Dendritic cell treated with granulocyte-macrophage colony-stimulating factor and Interleukin-4, amounts not matched to agents 40 ng/mL and 50 ng/mL, for 4 days (primary cell): ENCODE data around the gene SCGB2A2.

Experiments
- H3K27ac Mint-ChIP-seq: one replicate; pipeline ENCODE4 v1.8.0; 2022; ENCODE audit warnings: mild to moderate bottlenecking, mixed read lengths
- H3K27me3 Mint-ChIP-seq: one replicate; pipeline ENCODE4 v1.8.0; 2022; ENCODE audit warnings: mild to moderate bottlenecking, mixed read lengths
- H3K36me3 Mint-ChIP-seq: one replicate; pipeline ENCODE4 v1.8.0; 2022; ENCODE audit warnings: low read depth, mixed read lengths
- H3K4me1 Mint-ChIP-seq: one replicate; pipeline ENCODE4 v1.8.0; 2022; ENCODE audit warnings: low read depth, mixed read lengths
- H3K4me3 Mint-ChIP-seq: one replicate; pipeline ENCODE4 v1.8.0; 2022; ENCODE audit warnings: mild to moderate bottlenecking, moderate library complexity, mixed read lengths
- H3K9me3 Mint-ChIP-seq: one replicate; pipeline ENCODE4 v1.8.0; 2022; ENCODE audit warnings: mixed read lengths
- intact Hi-C: fragments of 100-400 bp; cut with micrococcal nuclease; formaldehyde crosslinking; loops from one replicate; pipeline ENCODE4 v1.15.0; 2022

The SCGB2A2 gene

GRCh38 chr11:62264004-62264403 is 6.0 kb upstream of the SCGB2A2 start:
- no peaks in the 10 kb centered on the region for H3K4me1 Mint-ChIP-seq
- intact Hi-C loops, result no loop called here
- H3K27ac Mint-ChIP-seq, result no peak overlapping the region
- H3K4me3 Mint-ChIP-seq, result no peak overlapping the region
- H3K9me3 Mint-ChIP-seq, result no peaks in the 10 kb centered on the region
- no peaks in the 10 kb centered on the region for H3K36me3 Mint-ChIP-seq
- H3K27me3 Mint-ChIP-seq, result peaks cover 19% of the 10 kb centered on the region

DNA sequence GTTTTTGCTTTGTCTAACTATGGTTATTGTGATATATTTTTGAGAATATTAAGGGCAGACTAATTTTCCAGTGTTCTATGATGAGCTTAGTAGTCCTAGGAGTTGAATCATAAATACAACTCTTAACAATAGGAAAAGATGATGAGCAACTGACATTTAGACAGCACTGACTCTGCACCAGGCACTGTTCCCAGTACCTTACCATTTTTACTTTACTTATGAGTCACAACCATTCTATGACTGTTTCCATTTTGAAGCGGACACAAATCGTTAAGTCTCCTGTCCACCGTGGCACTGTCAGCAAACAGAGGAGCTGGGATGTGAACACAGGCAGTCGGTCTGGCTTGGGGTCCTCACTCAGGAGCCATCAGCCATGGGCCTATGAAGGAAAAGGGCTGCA is 3.4 kb upstream of the SCGB2A2 start:
- intact Hi-C loops, result no loop called here
- no peaks in the 10 kb centered on the region for H3K4me1 Mint-ChIP-seq
- H3K9me3 Mint-ChIP-seq, result no peaks in the 10 kb centered on the region
- no peak overlapping the region for H3K27ac Mint-ChIP-seq
- H3K27me3 Mint-ChIP-seq, result peaks cover 20% of the 10 kb centered on the region
- no peaks in the 10 kb centered on the region for H3K36me3 Mint-ChIP-seq
- H3K4me3 Mint-ChIP-seq, result no peak overlapping the region

DNA sequence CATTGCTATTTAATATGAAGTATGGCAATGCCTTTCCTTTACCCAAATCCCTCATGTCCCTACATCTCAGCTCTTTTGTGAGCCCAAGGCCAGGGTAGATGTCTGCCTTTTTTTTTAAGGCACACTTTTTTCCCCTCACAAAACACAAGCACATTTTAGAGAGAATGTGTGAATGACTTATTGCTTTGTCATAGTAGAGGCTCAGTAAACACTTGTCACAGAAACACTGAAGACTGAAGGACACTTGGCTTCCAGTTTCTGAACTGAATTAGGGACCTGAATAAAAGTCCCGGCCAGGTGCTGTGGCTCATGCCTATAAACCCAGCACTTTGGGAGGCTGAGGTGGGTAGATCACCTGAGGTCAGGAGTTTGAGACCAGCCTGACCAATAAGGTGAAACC is 2.9 kb upstream of the SCGB2A2 start:
- Mint-ChIP-seq H3K27ac (no peak overlapping the region), H3K4me3 (no peak overlapping the region), H3K27me3 (peaks cover 21% of the 10 kb centered on the region), H3K36me3 (no peaks in the 10 kb centered on the region), H3K9me3 (no peaks in the 10 kb centered on the region), H3K4me1 (no peaks in the 10 kb centered on the region)
- intact Hi-C loops, result no loop called here

DNA sequence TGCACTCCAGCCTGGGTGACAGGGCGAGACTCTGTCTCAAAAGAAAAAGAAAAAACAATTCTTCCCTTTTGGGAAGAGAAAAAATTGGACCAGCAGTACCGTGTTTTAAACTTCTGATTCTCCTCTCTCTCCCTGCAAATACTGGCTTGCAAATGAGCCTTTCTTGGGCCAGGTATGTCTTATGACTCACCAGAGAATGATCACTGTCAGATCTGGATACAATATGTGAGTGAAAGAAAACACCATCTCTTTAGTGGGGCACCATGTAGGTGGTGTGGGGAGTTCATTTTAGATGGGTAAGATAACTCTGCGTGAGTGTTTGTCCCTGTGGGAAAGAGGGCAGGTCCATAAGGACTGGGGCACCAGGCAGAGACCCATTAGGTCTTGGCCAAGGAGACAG is 2.4 kb upstream of the SCGB2A2 start:
- no peaks in the 10 kb centered on the region for H3K36me3 Mint-ChIP-seq
- intact Hi-C loops, result no loop called here
- H3K4me1 Mint-ChIP-seq, result no peaks in the 10 kb centered on the region
- H3K9me3 Mint-ChIP-seq, result no peaks in the 10 kb centered on the region
- no peak overlapping the region for H3K4me3 Mint-ChIP-seq
- peaks cover 22% of the 10 kb centered on the region for H3K27me3 Mint-ChIP-seq
- H3K27ac Mint-ChIP-seq, result no peak overlapping the region

DNA sequence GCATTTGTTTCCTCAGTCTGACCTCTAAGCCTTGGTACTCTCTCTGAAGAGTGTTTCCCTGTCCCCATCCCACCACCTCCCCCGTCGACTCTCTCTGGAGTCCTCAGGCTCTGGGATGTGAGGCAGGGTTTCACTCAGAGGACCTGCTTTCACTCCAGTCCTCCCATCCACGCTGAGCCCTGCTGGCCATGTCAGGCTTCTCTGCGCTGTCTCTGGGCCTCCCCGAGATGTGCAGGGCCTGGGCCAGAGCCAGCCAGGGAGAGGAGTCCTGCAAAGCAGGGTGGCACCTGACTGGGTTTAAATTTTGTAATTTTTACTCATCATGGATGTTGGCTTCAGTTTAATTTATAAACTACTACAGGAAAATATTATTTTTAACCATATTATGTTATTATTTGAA is 3.3 kb downstream of the SCGB2A2 start:
- intact Hi-C loops, result no loop called here
- no peaks in the 10 kb centered on the region for H3K9me3 Mint-ChIP-seq
- H3K4me1 Mint-ChIP-seq, result no peaks in the 10 kb centered on the region
- H3K27me3 Mint-ChIP-seq, result peaks cover 8% of the 10 kb centered on the region
- H3K27ac Mint-ChIP-seq, result no peak overlapping the region
- no peaks in the 10 kb centered on the region for H3K36me3 Mint-ChIP-seq
- H3K4me3 Mint-ChIP-seq, result no peak overlapping the region

DNA sequence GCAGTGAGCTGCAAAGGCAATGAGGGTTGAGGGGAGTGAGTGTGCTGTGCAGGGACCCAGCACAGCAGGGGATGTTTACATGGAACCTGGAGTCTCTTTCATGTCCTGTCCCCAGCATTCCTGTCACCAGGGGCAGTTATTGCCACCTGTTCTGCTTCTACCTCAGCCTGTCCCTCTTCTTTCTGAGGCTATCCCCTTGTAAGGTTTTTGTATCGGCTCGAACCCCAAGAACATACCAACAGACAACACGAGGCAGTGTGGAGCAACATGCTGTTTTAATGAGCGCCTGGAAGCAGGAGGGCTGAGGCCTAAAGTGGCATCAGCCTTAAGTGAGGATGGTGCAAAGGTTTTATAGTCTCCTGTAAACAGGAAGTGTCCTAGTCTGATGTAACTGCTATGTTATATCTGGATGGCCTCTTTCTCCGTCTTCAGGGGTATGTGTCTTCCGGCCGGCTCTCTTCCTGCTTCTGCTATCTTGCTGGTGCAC is 3.9 kb downstream of the SCGB2A2 start:
- Mint-ChIP-seq H3K4me3 (no peak overlapping the region), H3K27me3 (peaks cover 8% of the 10 kb centered on the region), H3K9me3 (no peaks in the 10 kb centered on the region), H3K27ac (no peak overlapping the region), H3K4me1 (no peaks in the 10 kb centered on the region), H3K36me3 (no peaks in the 10 kb centered on the region)
- intact Hi-C loops, result no loop called here

DNA sequence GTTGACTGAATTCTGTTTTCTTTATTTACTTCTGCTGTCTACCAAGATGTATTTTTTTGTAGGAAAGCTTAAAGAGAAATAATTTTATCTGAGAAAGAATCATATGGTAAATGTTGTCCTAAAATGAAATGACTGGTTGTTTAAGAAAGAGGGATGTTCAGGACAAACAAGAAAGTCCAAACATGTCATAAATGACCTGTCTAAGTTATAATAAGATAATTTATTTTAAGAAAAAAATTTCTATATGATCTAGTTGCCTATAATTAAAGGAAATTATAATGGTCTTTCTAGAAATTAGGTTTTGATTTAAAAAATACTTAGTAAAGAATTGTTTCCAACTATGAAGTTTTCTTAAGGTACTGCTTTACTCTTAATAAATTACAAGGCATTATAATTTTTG is 10.5 kb downstream of the SCGB2A2 start:
- no peak overlapping the region for H3K4me3 Mint-ChIP-seq
- H3K4me1 Mint-ChIP-seq, result no peaks in the 10 kb centered on the region
- H3K27ac Mint-ChIP-seq, result no peak overlapping the region
- peaks cover 2% of the 10 kb centered on the region for H3K27me3 Mint-ChIP-seq
- H3K36me3 Mint-ChIP-seq, result no peaks in the 10 kb centered on the region
- intact Hi-C loops, result no loop called here
- H3K9me3 Mint-ChIP-seq, result no peaks in the 10 kb centered on the region

DNA sequence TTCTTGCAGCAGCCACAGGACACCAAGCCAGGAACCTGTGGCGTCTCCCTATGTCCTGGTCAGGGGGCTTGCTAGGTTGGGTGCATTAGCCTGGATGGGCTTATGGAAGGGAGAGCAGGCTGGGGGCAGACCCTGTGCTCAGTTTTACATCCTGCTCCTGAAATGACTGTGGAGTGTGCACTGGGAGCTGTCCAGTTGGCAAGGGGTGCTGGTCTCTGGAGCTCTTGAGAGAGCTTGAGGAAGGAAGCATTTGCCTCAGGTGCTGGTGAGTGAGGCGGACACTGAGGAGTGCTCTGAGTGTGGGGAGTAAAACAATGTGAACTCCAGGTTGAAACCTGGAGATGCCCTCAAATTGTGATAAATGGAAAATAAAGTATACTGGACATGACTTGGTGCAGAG is 25.5 kb downstream of the SCGB2A2 start:
- Mint-ChIP-seq H3K27ac (no peak overlapping the region), H3K9me3 (no peaks in the 10 kb centered on the region), H3K36me3 (no peaks in the 10 kb centered on the region), H3K27me3 (peaks cover 14% of the 10 kb centered on the region), H3K4me3 (no peak overlapping the region), H3K4me1 (no peaks in the 10 kb centered on the region)
- intact Hi-C loops, result no loop called here

DNA sequence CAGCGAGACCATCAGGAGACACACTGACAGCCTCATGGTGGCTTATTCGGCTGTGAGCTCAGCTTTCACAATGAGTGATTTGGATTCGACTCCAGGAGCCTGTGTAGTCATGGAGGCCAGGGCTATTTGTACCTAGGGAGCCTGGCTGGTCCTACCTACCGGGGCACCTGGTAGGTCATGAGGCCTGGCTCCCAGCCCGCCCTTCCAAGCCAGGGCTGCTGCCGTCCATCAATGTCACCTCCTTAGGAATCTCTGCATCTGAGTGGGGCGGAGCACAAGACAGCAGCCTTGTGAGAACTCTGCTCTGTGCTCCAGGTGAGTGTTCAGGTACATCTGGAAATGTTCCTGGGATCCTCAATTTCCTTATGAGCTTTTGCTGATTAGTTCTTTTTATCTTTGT is 29.0 kb downstream of the SCGB2A2 start, which contains the start of gene SCGB1D4:
SCGB1D4 (minus strand) TSS at position 101 of the 400 bp plus-strand sequence; CDS start at position 36, 65 bp downstream.
- Mint-ChIP-seq H3K27me3 (peaks cover 17% of the 10 kb centered on the region), H3K36me3 (no peaks in the 10 kb centered on the region), H3K4me3 (no peak within 1 kb of the TSS), H3K4me1 (no peaks in the 10 kb centered on the region), H3K9me3 (no peaks in the 10 kb centered on the region), H3K27ac (no peak within 1 kb of the TSS)
- intact Hi-C loops, result no loop called here

- H3K36me3 Mint-ChIP-seq, result no peaks in the 10 kb centered on the region
- H3K27me3 Mint-ChIP-seq, result peaks cover 14% of the 10 kb centered on the region
- intact Hi-C loops, result no loop called here
- no peak overlapping the region for H3K4me3 Mint-ChIP-seq
- H3K27ac Mint-ChIP-seq, result no peak overlapping the region
- H3K9me3 Mint-ChIP-seq, result no peaks in the 10 kb centered on the region
- peaks cover 18% of the 10 kb centered on the region for H3K4me1 Mint-ChIP-seq
Observed at GRCh38 chr11:62306227-62306626, 36.3 kb downstream of the SCGB2A2 start.

GRCh38 chr11:62307950-62308349 is 38.0 kb downstream of the SCGB2A2 start:
- Mint-ChIP-seq H3K4me1 (peaks cover 29% of the 10 kb centered on the region), H3K36me3 (no peaks in the 10 kb centered on the region), H3K9me3 (no peaks in the 10 kb centered on the region), H3K4me3 (no peak overlapping the region), H3K27ac (no peak overlapping the region), H3K27me3 (peaks cover 23% of the 10 kb centered on the region)
- intact Hi-C loops, result no loop called here

GRCh38 chr11:62309991-62310390 is 40.0 kb downstream of the SCGB2A2 start:
- intact Hi-C loops, result no loop called here
- Mint-ChIP-seq H3K27me3 (peaks cover 23% of the 10 kb centered on the region), H3K36me3 (no peaks in the 10 kb centered on the region), H3K27ac (no peak overlapping the region), H3K4me3 (no peak overlapping the region), H3K4me1 (peaks cover 31% of the 10 kb centered on the region), H3K9me3 (no peaks in the 10 kb centered on the region)

DNA sequence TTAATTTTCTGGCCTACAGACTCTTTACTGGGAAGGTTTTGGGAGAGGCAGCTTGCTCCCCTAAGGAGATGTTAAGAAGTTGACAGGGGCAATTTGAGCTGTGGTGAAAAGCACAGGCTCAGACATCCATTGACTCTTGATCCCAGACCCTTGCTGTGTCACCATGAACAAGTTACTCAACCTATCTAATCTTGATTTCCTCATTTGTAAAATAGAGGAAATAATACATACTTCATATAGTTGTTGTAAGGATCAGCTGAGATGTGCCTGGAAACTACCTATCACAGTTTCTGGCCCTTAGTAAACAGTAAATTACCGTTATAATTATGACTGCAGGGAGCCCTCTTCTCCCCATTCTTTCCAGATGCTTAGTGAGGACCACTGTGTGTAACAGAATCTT is 45.5 kb downstream of the SCGB2A2 start:
- Mint-ChIP-seq H3K36me3 (no peaks in the 10 kb centered on the region), H3K4me3 (no peak overlapping the region), H3K9me3 (no peaks in the 10 kb centered on the region), H3K27ac (no peak overlapping the region), H3K4me1 (peaks cover 24% of the 10 kb centered on the region), H3K27me3 (peaks cover 11% of the 10 kb centered on the region)
- intact Hi-C loops, result no loop called here

DNA sequence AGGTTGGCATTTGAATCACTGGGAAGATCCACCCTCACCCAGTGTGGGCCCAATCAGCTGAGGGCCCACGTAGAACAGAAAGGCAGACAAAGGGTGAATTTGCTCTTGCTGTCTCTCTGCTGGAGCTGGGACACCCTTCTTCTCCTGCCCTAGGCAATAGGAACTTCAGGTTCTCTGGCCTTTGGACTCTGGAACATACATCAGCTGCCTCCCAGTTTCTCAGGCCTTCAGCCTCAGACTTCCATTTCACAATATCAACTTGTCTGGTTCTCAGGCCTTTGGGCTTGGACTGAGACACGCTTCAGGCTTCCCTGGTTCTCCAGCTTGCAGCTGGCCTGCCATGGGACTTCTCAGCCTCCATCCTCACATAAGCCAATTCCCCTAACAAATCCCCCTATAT is 52.6 kb downstream of the SCGB2A2 start:
- Mint-ChIP-seq H3K4me1 (peaks cover 10% of the 10 kb centered on the region), H3K4me3 (no peak overlapping the region), H3K36me3 (no peaks in the 10 kb centered on the region), H3K9me3 (no peaks in the 10 kb centered on the region), H3K27me3 (no peaks in the 10 kb centered on the region), H3K27ac (no peak overlapping the region)
- intact Hi-C loops, result no loop called here
